Smooth muscle cell (in vitro differentiated cells): Measurements from ENCODE around the gene CSNK1A1. TPM values are rescaled to one million over a fixed set of nuclear protein-coding genes. Genes with fewer than 3 reads are reported as not detected.
A peak's percentile ranks its signal among the peaks of the same experiment; 100 is the strongest.
"Not testable (repeated sequence)": the region's sequence is repeated elsewhere in the genome, so short reads cannot be mapped to it uniquely, and the experiment has no call there.

Experiments used
- DNase-seq: peaks from one replicate; lab custom pipeline; 2025; ENCODE audit not compliant: unreplicated experiment; lab: John Stamatoyannopoulos, UW
- H2AFZ ChIP-seq: fragments of 200-600 bp; sonication (generic); 2 replicates; pipeline ENCODE4 v1.6.0; 2016; ENCODE audit warnings: antibody characterized with exemption, low read depth, mild to moderate bottlenecking
- H3F3A ChIP-seq: fragments of 200-600 bp; sonication (generic); 2 replicates; pipeline ENCODE4 v1.6.0; 2017; ENCODE audit warnings: antibody characterized with exemption, low read depth
- H3K27ac ChIP-seq: fragments of 200-600 bp; sonication (generic); 2 replicates; pipeline ENCODE4 v1.5.1; 2016; ENCODE audit warnings: low read depth, mild to moderate bottlenecking
- H3K27me3 ChIP-seq: fragments of 200-600 bp; sonication (generic); 2 replicates; pipeline ENCODE4 v1.6.1; 2016; ENCODE audit warnings: low read depth, mild to moderate bottlenecking
- H3K36me3 ChIP-seq: fragments of 200-600 bp; sonication (generic); 2 replicates; pipeline ENCODE4 v1.5.1; 2016; ENCODE audit warnings: low read depth
- H3K4me1 ChIP-seq: fragments of 200-600 bp; sonication (generic); 2 replicates; pipeline ENCODE4 v1.5.1; 2016; ENCODE audit warnings: low read depth
- H3K4me2 ChIP-seq: fragments of 200-600 bp; sonication (generic); 2 replicates; pipeline ENCODE4 v1.6.0; 2016; ENCODE audit warnings: mild to moderate bottlenecking
- H3K4me3 ChIP-seq: fragments of 200-600 bp; sonication (generic); 2 replicates; pipeline ENCODE4 v1.5.1; 2016; ENCODE audit warnings: mild to moderate bottlenecking
- H3K79me2 ChIP-seq: fragments of 200-600 bp; sonication (generic); 2 replicates; pipeline ENCODE4 v1.6.0; 2016; ENCODE audit warnings: low read depth, mild to moderate bottlenecking
- H3K9ac ChIP-seq: fragments of 200-600 bp; sonication (generic); 2 replicates; pipeline ENCODE4 v1.6.0; 2016; ENCODE audit warnings: low read depth
- H3K9me3 ChIP-seq: fragments of 200-600 bp; sonication (generic); replicated peaks from 2 replicates; pipeline ENCODE4 v1.5.1; 2016; ENCODE audit warnings: low read depth
- H4K20me1 ChIP-seq: fragments of 200-600 bp; sonication (generic); 2 replicates; pipeline ENCODE4 v1.6.0; 2016; ENCODE audit warnings: low read depth
- CTCF ChIP-seq: fragments of 200-600 bp; sonication (generic); IDR thresholded peaks from 2 replicates; pipeline ENCODE4 v1.5.1; 2017; ENCODE audit warnings: borderline replicate concordance, mild to moderate bottlenecking, antibody characterized with exemption; ENCODE audit not compliant: insufficient read depth, poor library complexity, severe bottlenecking
- WGBS: methylation state at CpG from one replicate; pipeline ENCODE4 v1.1.7; 2016; ENCODE audit warnings: low lambda C conversion rate; 5-methylcytosine and 5-hydroxymethylcytosine counted together
- polyA plus RNA-seq: library from polyadenylated mRNA; unstranded; fragments of >200 nt; fragmentation: Nextera tagmentation; extraction: Ambion mirVana; gene quantifications from 2 replicates; pipeline ENCODE4 v1.2.1, GENCODE V29; 2016
- total RNA-seq: library from RNA; depleted of rRNA; stranded (reverse); fragments of >200 nt; gene quantifications from 2 replicates; pipeline ENCODE4 v1.2.3, GENCODE V29; 2014

CSNK1A1 gene
- total and polyA plus RNA-seq, 2 experiments from 2014 or later = 129 to 294 TPM

GRCh38 chr5:149466457-149466972 lies 84.7 kb downstream of the CSNK1A1 start:
- no peaks in the 10 kb centered on the region for H3K4me1 ChIP-seq
- H3K4me2 ChIP-seq = peak overlapping the region; percentile 59
- H3F3A ChIP-seq = peaks cover 6% of the 10 kb centered on the region
- 17% methylated on average over 17 of the region's 17 CpGs for WGBS
- no peaks in the 10 kb centered on the region for H3K36me3 ChIP-seq
- H3K79me2 ChIP-seq = no peaks in the 10 kb centered on the region
- H3K27me3 ChIP-seq = no peaks in the 10 kb centered on the region
- H3K9ac ChIP-seq = peak overlapping the region; percentile 14
- no peaks in the 10 kb centered on the region for H4K20me1 ChIP-seq
- H3K4me3 ChIP-seq = no peak overlapping the region
- TF ChIP-seq CTCF = no peak
- H3K27ac ChIP-seq = peak overlapping the region; percentile 66
- no peak overlapping the region for H2AFZ ChIP-seq
- H3K9me3 ChIP-seq = no peaks in the 10 kb centered on the region
- DNase-seq = peak; percentile 46

GRCh38 chr5:149464796-149465489 lies 86.3 kb downstream of the CSNK1A1 start:
- Histone ChIP-seq H3K79me2 (no peaks in the 10 kb centered on the region), H3K27me3 (no peaks in the 10 kb centered on the region), H3K9ac (peak overlapping the region; percentile 13), H3K27ac (peak overlapping the region; percentile 66), H3F3A (peaks cover 4% of the 10 kb centered on the region), H3K4me3 (no peak overlapping the region), H3K4me2 (peak overlapping the region; percentile 47), H2AFZ (no peak overlapping the region), H4K20me1 (no peaks in the 10 kb centered on the region), H3K4me1 (no peaks in the 10 kb centered on the region), H3K36me3 (no peaks in the 10 kb centered on the region), H3K9me3 (no peaks in the 10 kb centered on the region)
- no peak for TF ChIP-seq CTCF
- WGBS = 45% methylated on average over 8 of the region's 8 CpGs
- DNase-seq = no peak

GRCh38 chr5:149461907-149462306 lies 89.3 kb downstream of the CSNK1A1 start:
- not testable (repeated sequence) for H3K9ac ChIP-seq, H3K4me1 ChIP-seq, H3K27me3 ChIP-seq, H3F3A ChIP-seq, H3K79me2 ChIP-seq, H3K9me3 ChIP-seq, H2AFZ ChIP-seq, H3K4me2 ChIP-seq, H3K36me3 ChIP-seq, DNase-seq, H3K27ac ChIP-seq, H3K4me3 ChIP-seq, H4K20me1 ChIP-seq
- 83% methylated on average over 6 of the region's 6 CpGs for WGBS

GRCh38 chr5:149459891-149460290 lies 91.3 kb downstream of the CSNK1A1 start:
- H3K27ac ChIP-seq = no peak overlapping the region
- DNase-seq = no peak
- H3F3A ChIP-seq = peaks cover 21% of the 10 kb centered on the region
- WGBS = 82% methylated on average over 5 of the region's 5 CpGs
- no peaks in the 10 kb centered on the region for H3K9me3 ChIP-seq
- no peak overlapping the region for H3K9ac ChIP-seq
- no peak for TF ChIP-seq CTCF
- no peak overlapping the region for H3K4me3 ChIP-seq
- no peaks in the 10 kb centered on the region for H3K79me2 ChIP-seq
- H3K4me2 ChIP-seq = no peak overlapping the region
- no peaks in the 10 kb centered on the region for H3K36me3 ChIP-seq
- H3K4me1 ChIP-seq = peaks cover 8% of the 10 kb centered on the region
- no peaks in the 10 kb centered on the region for H3K27me3 ChIP-seq
- no peak overlapping the region for H2AFZ ChIP-seq
- no peaks in the 10 kb centered on the region for H4K20me1 ChIP-seq
